Gastrocnemius medialis (tissue), 4 donors: ENCODE data around the gene SORCS1.

ENCODE experiments used
- POLR2A ChIP-seq, 2 donors: fragments of 450-650 bp; IDR thresholded peaks; one replicate each; pipeline ENCODE4 v1.6.1; 2017; ENCODE audit warnings: antibody characterized with exemption in 2 of 2, mild to moderate bottlenecking in 2 of 2, moderate library complexity in 2 of 2
- TF ChIP-seq, protein P1 (sequence below), 5 experiments: fragments of 450-650 bp in 3 of 5; fragments of 200-600 bp in 2 of 5; sonication (generic) in 2 of 5; IDR thresholded peaks in 4 of 5; conservative IDR thresholded peaks in 1 of 5; 1 replicate in 4 of 5; 2 replicates in 1 of 5; pipeline ENCODE4 v1.5.1; 2016 to 2019; ENCODE audit warnings: antibody characterized with exemption in 5 of 5, mild to moderate bottlenecking in 3 of 5, moderate library complexity in 3 of 5

DNA sequence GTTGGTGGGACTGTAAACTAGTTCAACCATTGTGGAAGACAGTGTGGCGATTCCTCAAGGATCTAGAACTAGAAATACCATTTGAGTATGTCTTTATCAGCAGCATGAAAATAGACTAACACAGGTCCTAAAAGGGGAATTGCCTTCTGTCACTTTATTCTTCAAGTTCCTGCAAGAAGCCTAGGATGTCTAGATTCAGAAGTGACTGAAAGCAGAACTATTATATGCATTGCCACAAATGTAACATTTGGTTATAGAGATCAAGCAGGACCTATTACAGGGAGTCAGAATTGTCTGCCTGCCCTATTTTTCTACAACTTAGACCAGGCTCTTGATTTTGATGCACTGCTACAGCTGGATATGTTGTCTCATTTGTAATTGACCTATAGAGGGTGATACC lies 364.7 kb downstream of the SORCS1 start:
- TF ChIP-seq, protein P1, sequence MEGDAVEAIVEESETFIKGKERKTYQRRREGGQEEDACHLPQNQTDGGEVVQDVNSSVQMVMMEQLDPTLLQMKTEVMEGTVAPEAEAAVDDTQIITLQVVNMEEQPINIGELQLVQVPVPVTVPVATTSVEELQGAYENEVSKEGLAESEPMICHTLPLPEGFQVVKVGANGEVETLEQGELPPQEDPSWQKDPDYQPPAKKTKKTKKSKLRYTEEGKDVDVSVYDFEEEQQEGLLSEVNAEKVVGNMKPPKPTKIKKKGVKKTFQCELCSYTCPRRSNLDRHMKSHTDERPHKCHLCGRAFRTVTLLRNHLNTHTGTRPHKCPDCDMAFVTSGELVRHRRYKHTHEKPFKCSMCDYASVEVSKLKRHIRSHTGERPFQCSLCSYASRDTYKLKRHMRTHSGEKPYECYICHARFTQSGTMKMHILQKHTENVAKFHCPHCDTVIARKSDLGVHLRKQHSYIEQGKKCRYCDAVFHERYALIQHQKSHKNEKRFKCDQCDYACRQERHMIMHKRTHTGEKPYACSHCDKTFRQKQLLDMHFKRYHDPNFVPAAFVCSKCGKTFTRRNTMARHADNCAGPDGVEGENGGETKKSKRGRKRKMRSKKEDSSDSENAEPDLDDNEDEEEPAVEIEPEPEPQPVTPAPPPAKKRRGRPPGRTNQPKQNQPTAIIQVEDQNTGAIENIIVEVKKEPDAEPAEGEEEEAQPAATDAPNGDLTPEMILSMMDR (IDR thresholded peaks at IDR 0.05 in 4 of 5, conservative IDR thresholded peaks at IDR 0.05 in 1 of 5): no peak
- no peak for TF ChIP-seq POLR2A (IDR thresholded peaks at IDR 0.05)
